Retinal pigment epithelial cell (primary cell): Measurements from ENCODE around the gene FARS2.

ENCODE experiments used
- DNase-seq: peaks from one replicate; pipeline ENCODE4 v3.0.0-alpha.2; 2010; ENCODE audit warnings: low read depth
- H3K4me3 ChIP-seq: 2 replicates; pipeline ENCODE4 v1.5.1; 2011; ENCODE audit warnings: mild to moderate bottlenecking, low read length, control low read depth, moderate library complexity
- CTCF ChIP-seq: conservative IDR thresholded peaks from 2 replicates; pipeline ENCODE4 v1.5.1; 2011; ENCODE audit warnings: low read depth, low read length, control low read depth, inconsistent platforms

The FARS2 gene

GRCh38 chr6:5425267-5425666 is 164.0 kb downstream of the FARS2 start:
- TF ChIP-seq CTCF = no peak

GRCh38 chr6:5425797-5426196 is 164.5 kb downstream of the FARS2 start:
- no peak for TF ChIP-seq CTCF
- no peak for DNase-seq
- no peak overlapping the region for H3K4me3 ChIP-seq

More at GRCh38 chr6:5425267-5425666, 164.0 kb downstream of the FARS2 start:
- DNase-seq = no peak
- H3K4me3 ChIP-seq = no peak overlapping the region

GRCh38 chr6:5427586-5427985 is 166.3 kb downstream of the FARS2 start:
- H3K4me3 ChIP-seq = no peak overlapping the region
- DNase-seq = no peak
- no peak for TF ChIP-seq CTCF

- no peak for TF ChIP-seq CTCF
- no peak overlapping the region for H3K4me3 ChIP-seq
- no peak for DNase-seq
Measured at GRCh38 chr6:5433324-5433723, 172.0 kb downstream of the FARS2 start.

- no peak for DNase-seq
Measured at GRCh38 chr6:5435449-5435848, 174.1 kb downstream of the FARS2 start.

GRCh38 chr6:5438922-5439584 is 177.7 kb downstream of the FARS2 start:
- H3K4me3 ChIP-seq = no peak overlapping the region
- DNase-seq = no peak
- TF ChIP-seq CTCF = no peak

More at GRCh38 chr6:5435449-5435848, 174.1 kb downstream of the FARS2 start:
- no peak for TF ChIP-seq CTCF
- H3K4me3 ChIP-seq = no peak overlapping the region

- no peak for DNase-seq
- no peak overlapping the region for H3K4me3 ChIP-seq
- TF ChIP-seq CTCF = no peak
Measured at GRCh38 chr6:5439749-5440148, 178.4 kb downstream of the FARS2 start.
